ENCODE data around the gene HELZ2. TPM values are rescaled to one million over a fixed set of nuclear protein-coding genes. Genes with fewer than 3 reads are reported as not detected.

The HELZ2 gene
- total RNA-seq, 1 donor from 2014 or later = 28.9 TPM

- H3K4me1 Mint-ChIP-seq = peaks cover 31% of the 10 kb centered on the region
- no peak for TF ChIP-seq CTCF (IDR thresholded peaks at IDR 0.05)
- DNase-seq = no peak
- H3K27me3 Mint-ChIP-seq = no peaks in the 10 kb centered on the region
- peak; percentile 4 for ATAC-seq (ENCODE audit: low read depth)
- peak overlapping the region; percentile 68 for H3K4me3 Mint-ChIP-seq
- ChIA-PET CTCF (interaction anchor here (0.7 to 1.6 kb wide), 3 partner anchors 16 to 411 kb away, joined by 3 to 6 read pairs (median 3); partner anchors contain the start of genes PTK6 and SAMD10), POLR2A (interaction anchor here (0.9 to 3.9 kb wide), 11 partner anchors 14 to 591 kb away, joined by 3 to 23 read pairs (median 11); partner anchors contain the start of genes FNDC11, GMEB2, PPDPF and PTK6)
- H3K36me3 Mint-ChIP-seq (ENCODE audit: low read depth) = peaks cover 8% of the 10 kb centered on the region
- intact Hi-C loops (cut with micrococcal nuclease) = loop anchor here (5.0 kb wide), 1 partner anchor 59 kb away; the partner anchor contains the start of gene GMEB2
- H3K9me3 Mint-ChIP-seq = no peaks in the 10 kb centered on the region
- peak overlapping the region; percentile 75 for H3K27ac Mint-ChIP-seq
Measured at GRCh38 chr20:63568170-63568981, 5.7 kb downstream of the HELZ2 start.

- Mint-ChIP-seq H3K9me3 (no peaks in the 10 kb centered on the region), H3K36me3 (ENCODE audit: low read depth) (peaks cover 8% of the 10 kb centered on the region), H3K4me1 (peaks cover 31% of the 10 kb centered on the region), H3K27me3 (no peaks in the 10 kb centered on the region), H3K27ac (peak overlapping the region; percentile 75), H3K4me3 (peak overlapping the region; percentile 68)
- ATAC-seq (ENCODE audit: low read depth) (peak; percentile 76), DNase-seq (peak; percentile 62)
- TF ChIP-seq CTCF (IDR thresholded peaks at IDR 0.05) = no peak
- CTCF ChIA-PET = interaction anchor here (0.7 to 1.6 kb wide), 3 partner anchors 15 to 412 kb away, joined by 3 to 6 read pairs (median 3); partner anchors contain the start of genes PTK6 and SAMD10
- intact Hi-C loops (cut with micrococcal nuclease) = loop anchor here (1.0 to 5.0 kb wide), 3 partner anchors 13 to 60 kb away; partner anchors contain the start of genes FNDC11 and GMEB2
- POLR2A ChIA-PET = interaction anchor here (0.5 to 3.9 kb wide), 15 partner anchors 9 to 590 kb away, joined by 3 to 23 read pairs (median 5); partner anchors contain the start of genes FNDC11, GMEB2, PPDPF and PTK6
Measured at GRCh38 chr20:63567386-63568169, 6.5 kb downstream of the HELZ2 start.

GRCh38 chr20:63567136-63567385 lies 7.0 kb downstream of the HELZ2 start:
- H3K36me3 Mint-ChIP-seq (ENCODE audit: low read depth) = peaks cover 8% of the 10 kb centered on the region
- no peaks in the 10 kb centered on the region for H3K9me3 Mint-ChIP-seq
- DNase-seq = no peak
- H3K4me3 Mint-ChIP-seq = peak overlapping the region; percentile 68
- H3K4me1 Mint-ChIP-seq = peaks cover 31% of the 10 kb centered on the region
- POLR2A ChIA-PET = interaction anchor here (0.5 to 3.9 kb wide), 13 partner anchors 9 to 590 kb away, joined by 3 to 23 read pairs (median 6); partner anchors contain the start of genes FNDC11, GMEB2, PPDPF and PTK6
- H3K27ac Mint-ChIP-seq = no peak overlapping the region
- ATAC-seq (ENCODE audit: low read depth) = no peak
- intact Hi-C loops (cut with micrococcal nuclease) = loop anchor here (1.0 to 5.0 kb wide), 3 partner anchors 13 to 60 kb away; partner anchors contain the start of genes FNDC11 and GMEB2
- TF ChIP-seq CTCF (IDR thresholded peaks at IDR 0.05) = no peak
- CTCF ChIA-PET = interaction anchor here (1.4 to 1.6 kb wide), 2 partner anchors 29 to 412 kb away, joined by 3 to 6 read pairs; partner anchors contain the start of genes PTK6 and SAMD10
- no peaks in the 10 kb centered on the region for H3K27me3 Mint-ChIP-seq

- POLR2A ChIA-PET = interaction anchor here (0.7 to 3.9 kb wide), 9 partner anchors 11 to 589 kb away, joined by 3 to 23 read pairs (median 6); partner anchors contain the start of genes FNDC11, PTK6 and UCKL1
- Mint-ChIP-seq H3K4me1 (peaks cover 31% of the 10 kb centered on the region), H3K27me3 (no peaks in the 10 kb centered on the region), H3K36me3 (ENCODE audit: low read depth) (peaks cover 8% of the 10 kb centered on the region), H3K9me3 (no peaks in the 10 kb centered on the region), H3K4me3 (no peak overlapping the region), H3K27ac (no peak overlapping the region)
- intact Hi-C loops (cut with micrococcal nuclease) = loop anchor here (1.0 to 5.0 kb wide), 3 partner anchors 12 to 61 kb away; partner anchors contain the start of genes FNDC11 and GMEB2
- no peak for TF ChIP-seq CTCF (IDR thresholded peaks at IDR 0.05)
- ATAC-seq (ENCODE audit: low read depth) (no peak), DNase-seq (no peak)
- CTCF ChIA-PET = interaction anchor here (1.6 kb wide), 1 partner anchor 29 kb away, joined by 6 read pairs; the partner anchor contains the start of gene PTK6
Measured at GRCh38 chr20:63566395-63567135, 7.5 kb downstream of the HELZ2 start.
